ENCODE measurements around the gene ADIPOR2. TPM values are rescaled to one million over a fixed set of nuclear protein-coding genes. Genes with fewer than 3 reads are reported as not detected.
A peak's percentile ranks its signal among the peaks of the same experiment; 100 is the strongest.
"Not testable (repeated sequence)": the region's sequence is repeated elsewhere in the genome, so short reads cannot be mapped to it uniquely, and the experiment has no call there.

ADIPOR2 gene
- polyA plus RNA-seq, 1 donor: 52.7 TPM

GRCh38 chr12:1688086-1688710 lies 2.7 kb upstream of the ADIPOR2 start:
- H3K36me3 ChIP-seq (ENCODE audit: control insufficient read depth, insufficient read depth, low read length): no peaks in the 10 kb centered on the region
- WGBS (ENCODE audit: insufficient coverage, low lambda C conversion rate): no CpG with 5 or more reads among the region's 5 CpGs
- H3K27me3 ChIP-seq (ENCODE audit: control insufficient read depth, insufficient read depth, low read length): no peaks in the 10 kb centered on the region
- DNase-seq: no peak
- no peak overlapping the region for H3K4me3 ChIP-seq (ENCODE audit: low read length)
- no peak overlapping the region for H3K27ac ChIP-seq (ENCODE audit: low read length)
- peaks cover 5% of the 10 kb centered on the region for H3K4me1 ChIP-seq (ENCODE audit: control insufficient read depth, insufficient read depth, low read length)
- H3K9me3 ChIP-seq (ENCODE audit: control insufficient read depth, low read depth, low read length): no peaks in the 10 kb centered on the region

- H3K27me3 ChIP-seq (ENCODE audit: control insufficient read depth, insufficient read depth, low read length): no peaks in the 10 kb centered on the region
- H3K4me3 ChIP-seq (ENCODE audit: low read length): peak overlapping the region; percentile 97
- no CpG with 5 or more reads among the region's 56 CpGs for WGBS (ENCODE audit: insufficient coverage, low lambda C conversion rate)
- peak overlapping the region; percentile 95 for H3K27ac ChIP-seq (ENCODE audit: low read length)
- H3K9me3 ChIP-seq (ENCODE audit: control insufficient read depth, low read depth, low read length): no peaks in the 10 kb centered on the region
- DNase-seq: peak; percentile 10 to 72
- H3K4me1 ChIP-seq (ENCODE audit: control insufficient read depth, insufficient read depth, low read length): peaks cover 10% of the 10 kb centered on the region
- H3K36me3 ChIP-seq (ENCODE audit: control insufficient read depth, insufficient read depth, low read length): no peaks in the 10 kb centered on the region
Measured at GRCh38 chr12:1691123-1692007, 495 bp downstream of the ADIPOR2 start.

GRCh38 chr12:1692226-1692625 lies 1.4 kb downstream of the ADIPOR2 start:
- H3K27ac ChIP-seq (ENCODE audit: low read length): no peak overlapping the region
- H3K4me1 ChIP-seq (ENCODE audit: control insufficient read depth, insufficient read depth, low read length): peaks cover 10% of the 10 kb centered on the region
- H3K27me3 ChIP-seq (ENCODE audit: control insufficient read depth, insufficient read depth, low read length): no peaks in the 10 kb centered on the region
- H3K4me3 ChIP-seq (ENCODE audit: low read length): peak overlapping the region; percentile 97
- no peaks in the 10 kb centered on the region for H3K36me3 ChIP-seq (ENCODE audit: control insufficient read depth, insufficient read depth, low read length)
- DNase-seq: peak in 1 of 2 donors; percentile 14
- H3K9me3 ChIP-seq (ENCODE audit: control insufficient read depth, low read depth, low read length): no peaks in the 10 kb centered on the region
- WGBS (ENCODE audit: insufficient coverage, low lambda C conversion rate): no CpG with 5 or more reads among the region's 4 CpGs

GRCh38 chr12:1692895-1693610 lies 2.2 kb downstream of the ADIPOR2 start:
- 90% methylated on average over 5 of the region's 15 CpGs for WGBS (ENCODE audit: insufficient coverage, low lambda C conversion rate)
- Histone ChIP-seq H3K27me3 (ENCODE audit: control insufficient read depth, insufficient read depth, low read length) (no peaks in the 10 kb centered on the region), H3K27ac (ENCODE audit: low read length) (no peak overlapping the region), H3K4me3 (ENCODE audit: low read length) (no peak overlapping the region), H3K36me3 (ENCODE audit: control insufficient read depth, insufficient read depth, low read length) (no peaks in the 10 kb centered on the region), H3K4me1 (ENCODE audit: control insufficient read depth, insufficient read depth, low read length) (peaks cover 10% of the 10 kb centered on the region), H3K9me3 (ENCODE audit: control insufficient read depth, low read depth, low read length) (no peaks in the 10 kb centered on the region)
- DNase-seq: no peak

GRCh38 chr12:1695097-1695496 lies 4.2 kb downstream of the ADIPOR2 start:
- no CpG with 5 or more reads among the region's 8 CpGs for WGBS (ENCODE audit: insufficient coverage, low lambda C conversion rate)
- not testable (repeated sequence) for H3K36me3 ChIP-seq (ENCODE audit: control insufficient read depth, insufficient read depth, low read length); H3K27ac ChIP-seq (ENCODE audit: low read length); H3K4me3 ChIP-seq (ENCODE audit: low read length); H3K4me1 ChIP-seq (ENCODE audit: control insufficient read depth, insufficient read depth, low read length); H3K27me3 ChIP-seq (ENCODE audit: control insufficient read depth, insufficient read depth, low read length); H3K9me3 ChIP-seq (ENCODE audit: control insufficient read depth, low read depth, low read length); DNase-seq

- Histone ChIP-seq H3K36me3 (ENCODE audit: control insufficient read depth, insufficient read depth, low read length) (no peaks in the 10 kb centered on the region), H3K4me1 (ENCODE audit: control insufficient read depth, insufficient read depth, low read length) (peaks cover 4% of the 10 kb centered on the region), H3K27ac (ENCODE audit: low read length) (no peak overlapping the region), H3K4me3 (ENCODE audit: low read length) (no peak overlapping the region), H3K9me3 (ENCODE audit: control insufficient read depth, low read depth, low read length) (no peaks in the 10 kb centered on the region), H3K27me3 (ENCODE audit: control insufficient read depth, insufficient read depth, low read length) (no peaks in the 10 kb centered on the region)
- peak in 1 of 2 donors; percentile 23 for DNase-seq
- WGBS (ENCODE audit: insufficient coverage, low lambda C conversion rate): 22% methylated on average over 1 of the region's 8 CpGs
Measured at GRCh38 chr12:1695886-1696670, 5.2 kb downstream of the ADIPOR2 start.

- Histone ChIP-seq H3K4me3 (ENCODE audit: low read length) (no peak overlapping the region), H3K36me3 (ENCODE audit: control insufficient read depth, insufficient read depth, low read length) (no peaks in the 10 kb centered on the region), H3K27me3 (ENCODE audit: control insufficient read depth, insufficient read depth, low read length) (no peaks in the 10 kb centered on the region), H3K27ac (ENCODE audit: low read length) (no peak overlapping the region), H3K9me3 (ENCODE audit: control insufficient read depth, low read depth, low read length) (no peaks in the 10 kb centered on the region), H3K4me1 (ENCODE audit: control insufficient read depth, insufficient read depth, low read length) (peaks cover 4% of the 10 kb centered on the region)
- DNase-seq: no peak
Measured at GRCh38 chr12:1696800-1697199, 5.9 kb downstream of the ADIPOR2 start.

- no CpG with 5 or more reads among the region's 2 CpGs for WGBS (ENCODE audit: insufficient coverage, low lambda C conversion rate)
- no peak for DNase-seq
- Histone ChIP-seq H3K27me3 (ENCODE audit: control insufficient read depth, insufficient read depth, low read length) (no peaks in the 10 kb centered on the region), H3K9me3 (ENCODE audit: control insufficient read depth, low read depth, low read length) (no peaks in the 10 kb centered on the region), H3K4me3 (ENCODE audit: low read length) (no peak overlapping the region), H3K4me1 (ENCODE audit: control insufficient read depth, insufficient read depth, low read length) (peaks cover 4% of the 10 kb centered on the region), H3K27ac (ENCODE audit: low read length) (no peak overlapping the region), H3K36me3 (ENCODE audit: control insufficient read depth, insufficient read depth, low read length) (no peaks in the 10 kb centered on the region)
Measured at GRCh38 chr12:1697271-1697670, 6.4 kb downstream of the ADIPOR2 start.

GRCh38 chr12:1698720-1699119 lies 7.8 kb downstream of the ADIPOR2 start:
- Histone ChIP-seq H3K27me3 (ENCODE audit: control insufficient read depth, insufficient read depth, low read length) (no peaks in the 10 kb centered on the region), H3K27ac (ENCODE audit: low read length) (no peak overlapping the region), H3K9me3 (ENCODE audit: control insufficient read depth, low read depth, low read length) (no peaks in the 10 kb centered on the region), H3K4me3 (ENCODE audit: low read length) (no peak overlapping the region), H3K4me1 (ENCODE audit: control insufficient read depth, insufficient read depth, low read length) (peaks cover 4% of the 10 kb centered on the region), H3K36me3 (ENCODE audit: control insufficient read depth, insufficient read depth, low read length) (no peaks in the 10 kb centered on the region)
- no CpG with 5 or more reads among the region's 2 CpGs for WGBS (ENCODE audit: insufficient coverage, low lambda C conversion rate)
- DNase-seq: peak; percentile 11 to 43

GRCh38 chr12:1702713-1703112 lies 11.8 kb downstream of the ADIPOR2 start:
- H3K27me3 ChIP-seq (ENCODE audit: control insufficient read depth, insufficient read depth, low read length): no peaks in the 10 kb centered on the region
- no CpG with 5 or more reads among the region's 2 CpGs for WGBS (ENCODE audit: insufficient coverage, low lambda C conversion rate)
- no peaks in the 10 kb centered on the region for H3K4me1 ChIP-seq (ENCODE audit: control insufficient read depth, insufficient read depth, low read length)
- H3K9me3 ChIP-seq (ENCODE audit: control insufficient read depth, low read depth, low read length): no peaks in the 10 kb centered on the region
- no peak overlapping the region for H3K27ac ChIP-seq (ENCODE audit: low read length)
- H3K36me3 ChIP-seq (ENCODE audit: control insufficient read depth, insufficient read depth, low read length): no peaks in the 10 kb centered on the region
- H3K4me3 ChIP-seq (ENCODE audit: low read length): no peak overlapping the region
- DNase-seq: no peak
